Rectal smooth muscle tissue (tissue), 1 donor: ENCODE measurements around the gene SCEL.
"Not testable (repeated sequence)": the region's sequence is repeated elsewhere in the genome, so short reads cannot be mapped to it uniquely, and the experiment has no call there.

Experiments used
- H3K27ac ChIP-seq: one replicate; pipeline ENCODE4 v1.7.0; 2013; ENCODE audit warnings: low read depth, low read length, inconsistent platforms
- H3K27me3 ChIP-seq: one replicate; pipeline ENCODE4 v1.7.0; 2013; ENCODE audit warnings: low read length; ENCODE audit not compliant: control insufficient read depth, insufficient read depth
- H3K36me3 ChIP-seq: one replicate; pipeline ENCODE4 v1.7.0; 2013; ENCODE audit warnings: low read length; ENCODE audit not compliant: control insufficient read depth, insufficient read depth
- H3K4me1 ChIP-seq: one replicate; pipeline ENCODE4 v1.7.0; 2013; ENCODE audit warnings: low read length; ENCODE audit not compliant: control insufficient read depth, insufficient read depth
- H3K4me3 ChIP-seq: one replicate; pipeline ENCODE4 v1.7.0; 2013; ENCODE audit warnings: low read length
- H3K9ac ChIP-seq: one replicate; pipeline ENCODE4 v1.7.0; 2013; ENCODE audit warnings: low read length

SCEL gene

GRCh38 chr13:77650409-77650808, 114.9 kb downstream of the SCEL start:
- Histone ChIP-seq H3K27ac (no peak overlapping the region), H3K4me3 (no peak overlapping the region), H3K36me3 (no peaks in the 10 kb centered on the region), H3K27me3 (no peaks in the 10 kb centered on the region), H3K9ac (no peak overlapping the region), H3K4me1 (no peaks in the 10 kb centered on the region)

GRCh38 chr13:77653301-77653700, 117.8 kb downstream of the SCEL start:
- no peak overlapping the region for H3K27ac ChIP-seq

DNA sequence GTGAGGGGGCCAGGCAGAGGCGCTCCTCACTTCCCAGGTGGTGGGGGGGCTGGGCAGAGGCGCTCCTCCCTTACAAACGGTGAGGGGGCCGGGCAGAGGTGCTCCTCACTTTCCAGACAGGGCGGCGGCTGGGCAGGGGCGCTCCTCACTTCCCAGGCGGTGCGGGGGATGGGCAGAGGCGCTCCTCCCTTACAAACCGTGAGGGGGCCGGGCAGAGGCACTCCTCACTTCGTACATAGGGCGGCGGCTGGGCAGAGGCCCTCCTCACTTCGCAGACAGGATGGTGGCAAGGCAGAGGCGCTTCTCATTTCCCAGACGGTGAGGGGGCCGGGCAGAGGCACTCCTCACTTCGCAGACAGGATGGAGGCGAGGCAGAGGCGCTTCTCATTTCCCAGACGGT, 124.5 kb downstream of the SCEL start:
- H3K27ac ChIP-seq, H3K36me3 ChIP-seq, H3K27me3 ChIP-seq, H3K4me1 ChIP-seq, H3K4me3 ChIP-seq, H3K9ac ChIP-seq: not testable (repeated sequence)

More at GRCh38 chr13:77653301-77653700, 117.8 kb downstream of the SCEL start:
- Histone ChIP-seq H3K27me3 (no peaks in the 10 kb centered on the region), H3K4me1 (no peaks in the 10 kb centered on the region), H3K4me3 (no peak overlapping the region), H3K9ac (no peak overlapping the region), H3K36me3 (no peaks in the 10 kb centered on the region)

GRCh38 chr13:77660841-77661250, 125.3 kb downstream of the SCEL start:
- Histone ChIP-seq H3K27ac (no peak overlapping the region), H3K4me3 (no peak overlapping the region), H3K36me3 (no peaks in the 10 kb centered on the region), H3K27me3 (no peaks in the 10 kb centered on the region), H3K4me1 (no peaks in the 10 kb centered on the region), H3K9ac (no peak overlapping the region)

DNA sequence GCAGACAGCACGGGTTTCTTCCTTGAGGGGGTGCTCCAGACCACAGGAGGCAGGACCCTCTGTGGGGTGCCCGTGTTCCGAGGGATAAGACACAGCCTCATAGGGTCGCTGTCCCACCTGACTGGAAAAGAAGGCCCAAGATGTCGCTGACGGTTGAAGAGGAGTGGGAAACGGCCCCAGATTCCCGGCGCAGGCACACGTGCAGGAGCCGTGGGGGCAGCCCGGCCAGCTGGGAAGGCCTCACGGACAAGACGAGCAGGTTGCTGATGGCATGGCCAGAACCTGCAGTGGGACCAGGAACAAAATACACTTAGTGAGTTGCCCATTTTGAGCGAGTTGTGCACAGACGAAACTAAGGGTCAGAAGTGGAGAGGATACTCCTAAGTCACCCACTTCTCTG, 126.8 kb downstream of the SCEL start:
- H3K4me1 ChIP-seq, H3K9ac ChIP-seq, H3K4me3 ChIP-seq, H3K36me3 ChIP-seq, H3K27ac ChIP-seq, H3K27me3 ChIP-seq: not testable (repeated sequence)

GRCh38 chr13:77662831-77663230, 127.3 kb downstream of the SCEL start:
- not testable (repeated sequence) for H3K9ac ChIP-seq, H3K36me3 ChIP-seq, H3K27me3 ChIP-seq, H3K27ac ChIP-seq, H3K4me3 ChIP-seq, H3K4me1 ChIP-seq

GRCh38 chr13:77674852-77675251, 139.3 kb downstream of the SCEL start:
- Histone ChIP-seq H3K27ac (no peak overlapping the region), H3K9ac (no peak overlapping the region), H3K4me3 (no peak overlapping the region), H3K36me3 (no peaks in the 10 kb centered on the region), H3K27me3 (no peaks in the 10 kb centered on the region), H3K4me1 (no peaks in the 10 kb centered on the region)

DNA sequence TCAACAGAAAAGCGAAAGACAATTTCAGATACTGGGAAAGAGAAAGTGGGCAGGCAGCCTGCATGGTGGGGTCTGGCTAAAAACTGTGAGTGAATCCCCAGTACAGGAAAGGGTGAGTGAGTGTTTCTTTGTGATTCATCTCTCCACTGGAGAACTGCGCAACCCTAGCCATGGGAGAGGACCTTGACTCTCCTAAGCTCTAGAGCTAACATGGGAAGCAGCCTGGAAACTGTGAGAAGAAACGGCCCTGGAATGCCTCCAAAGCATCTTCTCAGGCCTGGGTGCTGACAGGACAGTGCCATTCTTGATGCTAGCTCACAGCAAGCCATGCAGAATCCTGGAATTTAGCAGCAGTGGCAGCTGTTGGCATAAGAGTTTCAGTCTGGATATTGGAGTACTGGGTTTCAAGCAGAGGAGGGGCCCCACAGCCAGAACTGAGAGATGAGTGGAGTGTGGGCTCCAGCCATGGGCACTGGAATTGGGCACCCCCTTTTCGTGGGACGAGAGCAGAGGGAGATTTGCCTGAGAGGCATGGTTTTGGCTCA, 143.3 kb downstream of the SCEL start:
- no peaks in the 10 kb centered on the region for H3K36me3 ChIP-seq
- no peak overlapping the region for H3K4me3 ChIP-seq
- no peak overlapping the region for H3K27ac ChIP-seq
- no peaks in the 10 kb centered on the region for H3K4me1 ChIP-seq
- H3K27me3 ChIP-seq = no peaks in the 10 kb centered on the region
- no peak overlapping the region for H3K9ac ChIP-seq

DNA sequence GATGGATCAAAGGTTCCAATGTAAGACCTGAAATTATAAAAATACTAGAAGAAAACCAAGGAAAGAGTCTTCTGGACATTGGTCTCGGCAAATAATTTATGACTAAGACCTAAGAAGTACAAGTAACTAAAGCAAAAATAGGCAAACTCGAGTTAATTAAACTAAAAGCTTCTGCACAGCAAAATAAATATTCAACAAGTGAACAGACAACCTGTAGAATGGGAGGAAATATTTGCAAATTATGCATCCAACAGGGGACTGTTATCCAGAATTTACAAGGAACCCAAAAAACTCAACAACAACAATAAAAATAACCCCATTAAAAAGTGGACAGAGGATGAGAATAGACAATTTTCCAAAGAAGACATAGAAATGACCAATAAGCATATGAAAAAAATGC, 152.3 kb downstream of the SCEL start:
- Histone ChIP-seq H3K9ac (no peak overlapping the region), H3K36me3 (no peaks in the 10 kb centered on the region), H3K4me3 (no peak overlapping the region), H3K27me3 (no peaks in the 10 kb centered on the region), H3K27ac (no peak overlapping the region), H3K4me1 (no peaks in the 10 kb centered on the region)

- no peaks in the 10 kb centered on the region for H3K36me3 ChIP-seq
- H3K27me3 ChIP-seq = no peaks in the 10 kb centered on the region
- no peak overlapping the region for H3K4me3 ChIP-seq
- H3K9ac ChIP-seq = no peak overlapping the region
- no peak overlapping the region for H3K27ac ChIP-seq
- peaks cover 2% of the 10 kb centered on the region for H3K4me1 ChIP-seq
Measured at GRCh38 chr13:77691871-77692270, 156.4 kb downstream of the SCEL start.

DNA sequence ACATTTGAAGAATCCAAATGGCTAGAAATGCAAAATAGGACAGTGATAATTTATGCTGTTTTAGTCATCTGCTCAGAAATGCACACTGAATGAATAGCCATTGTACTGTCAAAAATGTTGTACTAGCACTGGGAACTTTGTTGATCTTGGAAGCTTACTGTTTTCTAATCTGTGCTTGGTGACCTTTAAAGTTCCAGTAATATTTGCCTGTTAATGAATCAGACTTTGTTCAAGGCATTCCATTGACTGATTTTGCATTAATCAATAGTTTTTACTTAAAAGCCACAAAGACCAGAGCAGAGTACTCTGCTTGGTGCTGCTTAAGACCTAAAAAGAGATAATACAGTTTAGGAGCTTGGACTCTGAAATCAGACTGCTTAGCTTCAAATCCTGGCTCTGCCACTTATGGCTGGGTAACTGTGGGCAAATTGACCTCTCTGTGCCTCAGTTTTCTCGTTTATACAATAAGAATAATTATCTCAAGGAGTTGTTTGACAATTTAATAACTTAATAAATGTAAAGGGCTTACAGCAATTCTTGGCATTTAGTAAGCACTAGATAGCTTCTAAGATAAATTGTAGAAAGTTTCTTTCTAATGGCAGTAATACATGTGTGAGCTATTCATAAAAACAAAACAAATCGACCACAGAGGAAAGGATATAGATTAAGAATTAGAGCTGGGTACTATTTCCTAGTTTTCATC, 157.4 kb downstream of the SCEL start:
- no peak overlapping the region for H3K9ac ChIP-seq
- no peak overlapping the region for H3K4me3 ChIP-seq
- no peak overlapping the region for H3K27ac ChIP-seq
- peaks cover 2% of the 10 kb centered on the region for H3K4me1 ChIP-seq
- H3K27me3 ChIP-seq = no peaks in the 10 kb centered on the region
- H3K36me3 ChIP-seq = no peaks in the 10 kb centered on the region

GRCh38 chr13:77693449-77693940, 158.0 kb downstream of the SCEL start:
- no peak overlapping the region for H3K9ac ChIP-seq
- H3K4me3 ChIP-seq = no peak overlapping the region

More at GRCh38 chr13:77693449-77693940, 158.0 kb downstream of the SCEL start:
- peaks cover 2% of the 10 kb centered on the region for H3K4me1 ChIP-seq
- H3K27ac ChIP-seq = no peak overlapping the region
- H3K36me3 ChIP-seq = no peaks in the 10 kb centered on the region
- H3K27me3 ChIP-seq = no peaks in the 10 kb centered on the region
